ENCODE measurements around the gene GDPD2.

GDPD2 gene

GRCh38 chrX:70476166-70476933 is 53.2 kb downstream of the GDPD2 start:
- in situ Hi-C loops (cut with MboI; ENCODE audit: low sequenced_read_pairs) = no loop called here

- in situ Hi-C loops (cut with MboI; ENCODE audit: low sequenced_read_pairs) = no loop called here
Measured at GRCh38 chrX:70476934-70477733, 54.0 kb downstream of the GDPD2 start.

GRCh38 chrX:70477734-70478075 is 54.6 kb downstream of the GDPD2 start:
- in situ Hi-C loops (cut with MboI; ENCODE audit: low sequenced_read_pairs) = no loop called here

GRCh38 chrX:70478526-70479245 is 55.6 kb downstream of the GDPD2 start:
- in situ Hi-C loops (cut with MboI; ENCODE audit: low sequenced_read_pairs) = no loop called here

- in situ Hi-C loops (cut with MboI; ENCODE audit: low sequenced_read_pairs) = no loop called here
Measured at GRCh38 chrX:70479247-70479921, 56.3 kb downstream of the GDPD2 start.

GRCh38 chrX:70479922-70480659 is 57.0 kb downstream of the GDPD2 start:
- in situ Hi-C loops (cut with MboI; ENCODE audit: low sequenced_read_pairs) = no loop called here

GRCh38 chrX:70480660-70481018 is 57.5 kb downstream of the GDPD2 start:
- in situ Hi-C loops (cut with MboI; ENCODE audit: low sequenced_read_pairs) = no loop called here

- in situ Hi-C loops (cut with MboI; ENCODE audit: low sequenced_read_pairs) = no loop called here
Measured at GRCh38 chrX:70481471-70482270, 58.6 kb downstream of the GDPD2 start.

- in situ Hi-C loops (cut with MboI; ENCODE audit: low sequenced_read_pairs) = no loop called here
Measured at GRCh38 chrX:70482300-70482699, 59.2 kb downstream of the GDPD2 start.
